ENCODE results near the gene GOLGA6C.

DNA sequence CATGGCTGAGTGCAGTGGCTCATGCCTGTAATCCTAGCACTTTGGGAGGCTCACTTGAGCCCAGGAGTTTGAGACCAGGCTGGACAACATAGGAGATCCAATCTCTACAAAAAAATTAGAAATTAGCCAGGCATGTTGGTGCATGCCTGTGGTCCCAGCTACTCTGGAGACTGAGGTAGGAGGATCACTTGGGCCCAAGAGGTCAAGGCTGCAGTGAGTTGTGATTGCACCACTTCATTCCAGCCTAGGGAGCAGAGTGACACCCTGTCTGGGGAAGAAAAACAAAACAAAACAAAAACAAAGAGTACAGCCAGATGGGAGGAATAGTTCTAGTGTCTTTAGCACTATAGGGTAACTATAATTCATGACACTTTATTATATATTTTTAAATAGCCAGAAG, 51.6 kb downstream of the GOLGA6C start:
- TF ChIP-seq POLR2A (IDR thresholded peaks at IDR 0.05): no peak
- no peak for TF ChIP-seq EP300 (IDR thresholded peaks at IDR 0.05)
- TF ChIP-seq, protein P1, sequence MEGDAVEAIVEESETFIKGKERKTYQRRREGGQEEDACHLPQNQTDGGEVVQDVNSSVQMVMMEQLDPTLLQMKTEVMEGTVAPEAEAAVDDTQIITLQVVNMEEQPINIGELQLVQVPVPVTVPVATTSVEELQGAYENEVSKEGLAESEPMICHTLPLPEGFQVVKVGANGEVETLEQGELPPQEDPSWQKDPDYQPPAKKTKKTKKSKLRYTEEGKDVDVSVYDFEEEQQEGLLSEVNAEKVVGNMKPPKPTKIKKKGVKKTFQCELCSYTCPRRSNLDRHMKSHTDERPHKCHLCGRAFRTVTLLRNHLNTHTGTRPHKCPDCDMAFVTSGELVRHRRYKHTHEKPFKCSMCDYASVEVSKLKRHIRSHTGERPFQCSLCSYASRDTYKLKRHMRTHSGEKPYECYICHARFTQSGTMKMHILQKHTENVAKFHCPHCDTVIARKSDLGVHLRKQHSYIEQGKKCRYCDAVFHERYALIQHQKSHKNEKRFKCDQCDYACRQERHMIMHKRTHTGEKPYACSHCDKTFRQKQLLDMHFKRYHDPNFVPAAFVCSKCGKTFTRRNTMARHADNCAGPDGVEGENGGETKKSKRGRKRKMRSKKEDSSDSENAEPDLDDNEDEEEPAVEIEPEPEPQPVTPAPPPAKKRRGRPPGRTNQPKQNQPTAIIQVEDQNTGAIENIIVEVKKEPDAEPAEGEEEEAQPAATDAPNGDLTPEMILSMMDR (IDR thresholded peaks at IDR 0.05): no peak
- TF ChIP-seq POLR2AphosphoS5 (IDR thresholded peaks at IDR 0.05): no peak
